AG09319 (cell line): ENCODE data around the gene ZSCAN25.

Experiments
- DNase-seq: peaks from one replicate; pipeline ENCODE4 v3.0.0-alpha.2; 2010; ENCODE audit warnings: low read depth; ENCODE audit errors: extremely low read depth
- TF ChIP-seq, protein P1 (sequence below): IDR thresholded peaks from 2 replicates; pipeline ENCODE4 v1.5.1; 2011; ENCODE audit warnings: low read depth, mild to moderate bottlenecking, inconsistent platforms, low read length, moderate library complexity

Gene ZSCAN25

DNA sequence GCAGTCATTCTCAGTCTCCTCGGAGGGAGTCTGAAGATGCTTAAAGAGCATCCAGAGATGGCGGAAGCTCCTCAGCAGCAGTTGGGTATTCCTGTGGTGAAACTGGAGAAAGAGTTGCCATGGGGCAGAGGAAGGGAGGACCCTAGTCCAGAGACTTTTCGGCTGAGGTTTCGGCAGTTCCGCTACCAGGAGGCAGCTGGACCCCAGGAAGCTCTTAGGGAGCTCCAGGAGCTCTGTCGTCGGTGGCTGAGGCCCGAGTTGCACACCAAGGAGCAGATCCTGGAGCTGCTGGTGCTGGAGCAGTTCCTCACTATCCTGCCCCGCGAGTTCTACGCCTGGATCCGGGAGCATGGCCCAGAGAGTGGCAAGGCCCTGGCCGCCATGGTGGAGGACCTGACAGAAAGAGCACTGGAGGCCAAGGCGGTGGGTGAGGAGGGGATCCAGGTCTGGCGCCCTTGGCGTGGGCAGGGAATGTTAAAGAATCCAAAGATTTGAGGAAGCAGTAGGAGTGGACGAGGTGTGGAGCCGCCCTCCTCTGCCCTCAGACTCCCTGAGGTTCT is 2.9 kb downstream of the ZSCAN25 start:
- no peak for DNase-seq
- TF ChIP-seq, protein P1, sequence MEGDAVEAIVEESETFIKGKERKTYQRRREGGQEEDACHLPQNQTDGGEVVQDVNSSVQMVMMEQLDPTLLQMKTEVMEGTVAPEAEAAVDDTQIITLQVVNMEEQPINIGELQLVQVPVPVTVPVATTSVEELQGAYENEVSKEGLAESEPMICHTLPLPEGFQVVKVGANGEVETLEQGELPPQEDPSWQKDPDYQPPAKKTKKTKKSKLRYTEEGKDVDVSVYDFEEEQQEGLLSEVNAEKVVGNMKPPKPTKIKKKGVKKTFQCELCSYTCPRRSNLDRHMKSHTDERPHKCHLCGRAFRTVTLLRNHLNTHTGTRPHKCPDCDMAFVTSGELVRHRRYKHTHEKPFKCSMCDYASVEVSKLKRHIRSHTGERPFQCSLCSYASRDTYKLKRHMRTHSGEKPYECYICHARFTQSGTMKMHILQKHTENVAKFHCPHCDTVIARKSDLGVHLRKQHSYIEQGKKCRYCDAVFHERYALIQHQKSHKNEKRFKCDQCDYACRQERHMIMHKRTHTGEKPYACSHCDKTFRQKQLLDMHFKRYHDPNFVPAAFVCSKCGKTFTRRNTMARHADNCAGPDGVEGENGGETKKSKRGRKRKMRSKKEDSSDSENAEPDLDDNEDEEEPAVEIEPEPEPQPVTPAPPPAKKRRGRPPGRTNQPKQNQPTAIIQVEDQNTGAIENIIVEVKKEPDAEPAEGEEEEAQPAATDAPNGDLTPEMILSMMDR: no peak

DNA sequence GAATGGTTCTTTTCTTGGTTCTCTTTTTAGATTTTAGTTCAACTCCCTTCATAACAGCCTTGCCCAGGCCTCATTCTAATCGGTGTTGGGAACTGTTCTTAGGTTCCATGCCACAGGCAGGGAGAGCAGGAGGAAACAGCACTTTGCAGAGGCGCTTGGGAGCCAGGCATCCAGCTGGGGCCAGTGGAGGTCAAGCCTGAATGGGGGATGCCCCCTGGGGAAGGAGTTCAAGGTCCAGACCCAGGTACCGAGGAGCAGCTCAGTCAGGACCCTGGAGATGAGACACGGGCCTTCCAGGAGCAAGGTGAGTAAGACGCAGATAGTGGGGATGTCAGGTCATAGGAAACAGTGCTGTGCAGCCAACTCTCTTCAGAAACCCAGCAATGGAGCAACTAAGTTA is 4.5 kb downstream of the ZSCAN25 start:
- no peak for DNase-seq
- TF ChIP-seq, protein P1: no peak

DNA sequence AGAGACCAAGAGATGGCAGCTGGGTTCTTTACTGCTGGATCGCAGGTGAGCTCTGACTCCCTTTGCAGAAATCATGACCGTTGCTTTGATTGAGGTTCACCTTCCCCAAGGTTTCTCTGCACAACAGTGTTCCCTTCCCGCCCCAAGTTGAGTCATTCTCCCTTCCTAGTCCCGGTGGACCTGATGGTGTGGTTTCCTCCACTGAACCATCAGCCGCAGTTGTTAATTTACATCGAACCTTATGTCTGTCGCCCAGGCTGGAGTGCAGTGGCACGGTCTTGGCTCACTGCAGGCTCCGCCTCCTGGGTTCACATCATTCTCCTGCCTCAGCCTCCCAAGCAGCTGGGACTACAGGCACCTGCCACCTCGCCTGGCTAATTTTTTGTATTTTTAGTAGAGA is 5.8 kb downstream of the ZSCAN25 start:
- no peak for DNase-seq
- TF ChIP-seq, protein P1: no peak

DNA sequence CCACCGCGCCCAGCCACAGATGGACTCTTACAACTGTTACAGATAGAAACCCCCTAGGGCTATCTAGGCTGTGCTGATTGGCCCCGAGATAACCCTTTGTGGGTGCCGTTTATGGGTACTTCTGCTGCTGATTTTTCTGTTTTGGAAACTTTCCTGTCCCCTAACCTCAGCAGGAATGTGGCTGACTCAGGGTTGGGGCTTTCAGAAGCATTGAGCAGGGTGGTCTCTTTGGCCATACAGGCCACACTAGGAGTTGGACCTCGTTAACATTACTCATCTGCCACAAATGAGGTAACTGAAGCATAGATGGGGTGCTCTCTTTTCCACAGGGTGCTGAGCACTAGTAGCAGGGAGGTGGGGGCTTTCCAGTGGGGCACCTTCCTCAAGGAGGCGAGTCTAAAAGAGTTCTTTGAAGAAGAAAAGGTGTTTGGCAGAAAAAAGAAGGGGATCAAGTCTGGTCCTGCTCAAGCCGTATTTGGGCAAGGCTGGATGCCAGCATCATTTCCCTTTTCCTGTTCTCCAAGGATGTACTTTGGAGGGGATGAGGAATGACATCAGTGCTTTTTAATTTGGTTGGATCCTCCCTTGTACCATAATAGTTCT is 6.4 kb downstream of the ZSCAN25 start:
- TF ChIP-seq, protein P1: no peak
- no peak for DNase-seq

DNA sequence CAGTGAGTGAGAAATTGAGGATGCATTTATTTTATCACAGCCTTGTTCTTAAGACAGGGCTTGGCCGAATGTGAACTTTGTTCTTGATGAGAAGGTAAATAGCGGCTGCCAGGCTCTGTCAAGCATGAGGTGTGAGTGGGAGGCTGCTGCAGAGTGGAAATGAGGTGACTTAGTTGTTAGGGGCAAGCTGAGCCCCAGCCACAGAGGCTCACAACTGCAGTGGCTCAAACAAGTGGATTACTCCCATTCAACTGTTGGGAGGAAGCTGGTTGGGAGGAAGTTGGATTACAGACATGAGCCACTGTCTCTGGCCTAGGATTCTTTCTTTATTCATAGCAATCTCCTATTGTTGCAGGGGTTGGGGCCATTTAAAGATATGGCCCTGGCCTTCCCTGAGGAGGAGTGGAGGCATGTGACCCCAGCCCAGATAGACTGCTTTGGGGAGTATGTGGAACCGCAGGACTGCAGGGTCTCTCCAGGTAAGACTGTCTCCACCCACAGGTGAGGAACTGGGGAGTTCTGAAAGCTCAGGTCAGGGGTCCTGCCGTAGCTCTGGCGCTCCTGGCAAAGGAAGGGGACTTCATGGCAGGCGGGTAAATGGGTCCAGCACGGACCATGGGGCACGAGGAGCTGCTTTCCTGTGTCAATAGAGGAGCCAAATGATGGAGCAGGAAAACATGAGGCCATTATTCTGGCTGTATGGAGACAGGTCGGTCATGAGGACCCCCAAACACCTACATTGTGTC is 7.1 kb downstream of the ZSCAN25 start:
- no peak for DNase-seq

DNA sequence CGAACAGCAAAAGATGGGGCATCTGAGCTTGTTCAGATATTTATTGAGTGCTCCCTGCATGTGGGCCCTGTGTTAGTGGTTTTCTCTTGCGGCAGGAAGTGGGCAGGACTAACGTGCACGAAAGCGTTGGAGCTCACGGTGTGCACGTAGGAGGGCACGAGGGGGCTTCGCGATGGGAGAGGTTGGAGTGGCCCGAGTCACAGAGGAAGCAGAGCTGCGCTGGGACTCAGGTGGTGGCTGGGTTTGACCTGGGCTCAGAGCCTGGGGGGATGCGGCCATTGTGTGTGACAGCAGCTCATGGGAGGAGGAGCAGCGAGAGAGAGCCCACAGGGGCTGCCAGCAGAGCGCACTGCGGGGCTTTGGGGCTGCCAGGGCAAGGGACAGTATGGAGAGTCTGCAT is 7.7 kb downstream of the ZSCAN25 start:
- TF ChIP-seq, protein P1: no peak
- no peak for DNase-seq

More for the DNA sequence above, 7.1 kb downstream of the ZSCAN25 start:
- TF ChIP-seq, protein P1: no peak

DNA sequence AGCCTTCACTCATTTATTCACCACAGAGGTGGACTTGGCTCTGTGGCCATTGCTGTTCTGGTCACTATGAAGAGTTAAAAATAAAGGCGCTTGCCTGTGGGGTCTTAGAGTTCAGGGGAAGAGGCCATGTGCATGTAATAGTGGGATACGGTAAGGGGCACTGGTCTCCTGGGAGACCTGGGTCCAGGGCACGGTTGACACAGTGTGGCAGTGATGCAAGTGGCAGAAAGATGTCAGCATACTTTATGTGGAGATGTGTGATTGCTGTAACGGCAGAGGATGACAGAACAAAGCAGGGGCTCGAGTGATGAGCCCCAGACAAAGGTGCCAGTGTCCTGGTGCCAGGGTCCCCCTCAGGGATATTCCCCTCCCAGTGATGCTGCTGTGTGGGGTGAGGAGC is 8.6 kb downstream of the ZSCAN25 start:
- no peak for DNase-seq
- TF ChIP-seq, protein P1: no peak
